IMR-90 (cell line): ENCODE data around the gene CRYBB2.

Source experiments
- BHLHE40 ChIP-seq: fragments of 150-350 bp; IDR thresholded peaks from 2 replicates; pipeline ENCODE4 v1.6.1; 2016; ENCODE audit warnings: mild to moderate bottlenecking, low read depth, low read length
- CEBPB ChIP-seq: IDR thresholded peaks from 2 replicates; pipeline ENCODE4 v1.6.1; 2012; ENCODE audit warnings: low read depth, low read length, improper control_type of control experiment
- ELK1 ChIP-seq: fragments of 150-350 bp; IDR thresholded peaks from 2 replicates; pipeline ENCODE4 v1.6.1; 2016; ENCODE audit warnings: low read depth, mild to moderate bottlenecking, low read length, moderate library complexity, borderline replicate concordance
- FOS ChIP-seq: fragments of 150-350 bp; IDR thresholded peaks from 2 replicates; pipeline ENCODE4 v1.6.1; 2016; ENCODE audit warnings: low read depth, low read length
- MAFK ChIP-seq: IDR thresholded peaks from 2 replicates; pipeline ENCODE4 v1.6.1; 2012; ENCODE audit warnings: low read depth, low read length, improper control_type of control experiment
- MAZ ChIP-seq: IDR thresholded peaks from 2 replicates; pipeline ENCODE4 v1.6.1; 2012; ENCODE audit warnings: low read depth, mild to moderate bottlenecking, low read length, improper control_type of control experiment, moderate library complexity, borderline replicate concordance
- MXI1 ChIP-seq: IDR thresholded peaks from 2 replicates; pipeline ENCODE4 v1.6.1; 2012; ENCODE audit warnings: low read depth, mild to moderate bottlenecking, low read length, moderate library complexity, borderline replicate concordance
- POLR2A ChIP-seq: IDR thresholded peaks from 2 replicates; pipeline ENCODE4 v1.6.1; 2012; ENCODE audit warnings: mild to moderate bottlenecking, low read depth, low read length
- RAD21 ChIP-seq: IDR thresholded peaks from 2 replicates; pipeline ENCODE4 v1.6.1; 2012; ENCODE audit warnings: low read length, improper control_type of control experiment
- RCOR1 ChIP-seq: IDR thresholded peaks from 2 replicates; pipeline ENCODE4 v1.6.1; 2012; ENCODE audit warnings: mild to moderate bottlenecking, low read length, improper control_type of control experiment; ENCODE audit not compliant: insufficient replicate concordance
- RFX5 ChIP-seq: IDR thresholded peaks from 2 replicates; pipeline ENCODE4 v1.8.0; 2012; ENCODE audit warnings: low read depth, mild to moderate bottlenecking, low read length, moderate library complexity
- SMC3 ChIP-seq: fragments of 150-350 bp; IDR thresholded peaks from 2 replicates; pipeline ENCODE4 v1.6.1; 2016; ENCODE audit warnings: low read depth, mild to moderate bottlenecking, antibody characterized with exemption, low read length, moderate library complexity
- USF2 ChIP-seq: fragments of 150-350 bp; IDR thresholded peaks from 2 replicates; pipeline ENCODE4 v1.6.1; 2017; ENCODE audit warnings: mild to moderate bottlenecking, antibody characterized with exemption, low read length, low read depth
- TF ChIP-seq, protein P1 (sequence below): conservative IDR thresholded peaks from 2 replicates; pipeline ENCODE4 v1.5.1; 2012; ENCODE audit warnings: mild to moderate bottlenecking, low read depth, low read length, improper control_type of control experiment

DNA sequence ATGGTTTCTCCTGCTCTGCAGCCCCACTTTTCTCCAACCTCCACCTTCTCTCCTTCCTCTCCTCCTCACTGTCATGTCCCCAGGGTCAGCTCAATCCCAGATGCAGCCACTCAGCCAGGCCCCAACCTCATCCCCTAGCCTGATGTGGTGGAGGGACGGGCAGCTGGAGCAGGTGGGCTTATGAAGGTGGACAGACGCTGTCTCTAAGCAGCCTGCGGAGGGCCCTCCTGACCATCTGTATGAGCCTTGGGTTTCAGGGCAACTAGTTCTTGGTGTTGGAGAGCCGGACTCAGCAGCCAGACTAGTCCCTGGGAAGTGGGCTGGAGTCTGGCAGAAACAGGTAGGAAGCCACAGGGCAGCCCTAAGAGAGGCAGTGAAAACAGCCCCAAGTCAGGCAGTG lies 18.1 kb downstream of the CRYBB2 start:
- TF ChIP-seq, protein P1, sequence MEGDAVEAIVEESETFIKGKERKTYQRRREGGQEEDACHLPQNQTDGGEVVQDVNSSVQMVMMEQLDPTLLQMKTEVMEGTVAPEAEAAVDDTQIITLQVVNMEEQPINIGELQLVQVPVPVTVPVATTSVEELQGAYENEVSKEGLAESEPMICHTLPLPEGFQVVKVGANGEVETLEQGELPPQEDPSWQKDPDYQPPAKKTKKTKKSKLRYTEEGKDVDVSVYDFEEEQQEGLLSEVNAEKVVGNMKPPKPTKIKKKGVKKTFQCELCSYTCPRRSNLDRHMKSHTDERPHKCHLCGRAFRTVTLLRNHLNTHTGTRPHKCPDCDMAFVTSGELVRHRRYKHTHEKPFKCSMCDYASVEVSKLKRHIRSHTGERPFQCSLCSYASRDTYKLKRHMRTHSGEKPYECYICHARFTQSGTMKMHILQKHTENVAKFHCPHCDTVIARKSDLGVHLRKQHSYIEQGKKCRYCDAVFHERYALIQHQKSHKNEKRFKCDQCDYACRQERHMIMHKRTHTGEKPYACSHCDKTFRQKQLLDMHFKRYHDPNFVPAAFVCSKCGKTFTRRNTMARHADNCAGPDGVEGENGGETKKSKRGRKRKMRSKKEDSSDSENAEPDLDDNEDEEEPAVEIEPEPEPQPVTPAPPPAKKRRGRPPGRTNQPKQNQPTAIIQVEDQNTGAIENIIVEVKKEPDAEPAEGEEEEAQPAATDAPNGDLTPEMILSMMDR, result no peak
- TF ChIP-seq ELK1 (no peak), RFX5 (no peak), POLR2A (no peak), USF2 (no peak), RCOR1 (no peak), BHLHE40 (no peak), FOS (no peak), MAFK (no peak), MXI1 (no peak), SMC3 (no peak), RAD21 (no peak), MAZ (no peak), CEBPB (no peak)
